ENCODE data around the gene RANBP1.

GRCh38 chr22:20088263-20088648, 27.6 kb upstream of the RANBP1 start:
- no peak for TF ChIP-seq RNF2 (IDR thresholded peaks at IDR 0.05; ENCODE audit: borderline replicate concordance, low read depth, low read length, missing control alignments, poor library complexity, severe bottlenecking)
- TF ChIP-seq POLR2A (IDR thresholded peaks at IDR 0.05; ENCODE audit: control extremely low read depth in 1 of 2, low read depth in 2 of 2, low read length in 2 of 2): no peak

Data from H1 (cell line).